Esophagus (tissue), 2 donors: ENCODE data around the gene KREMEN1. TPM values are rescaled to one million over a fixed set of nuclear protein-coding genes. Genes with fewer than 3 reads are reported as not detected.

ENCODE experiments used
- H3K27ac ChIP-seq, 2 donors: one replicate each; pipeline ENCODE4 v1.5.1; 2013; ENCODE audit warnings: low read depth in 2 of 2, mild to moderate bottlenecking in 2 of 2, inconsistent platforms in 1 of 2, low read length in 1 of 2, moderate library complexity in 1 of 2
- H3K27me3 ChIP-seq, 2 donors: one replicate each; pipeline ENCODE4 v1.6.1; 2013; ENCODE audit warnings: low read length in 2 of 2, control low read depth in 1 of 2, mild to moderate bottlenecking in 1 of 2; ENCODE audit not compliant: insufficient read depth in 2 of 2, control insufficient read depth in 1 of 2
- H3K36me3 ChIP-seq, 2 donors: one replicate each; pipeline ENCODE4 v1.6.1; 2013; ENCODE audit warnings: low read length in 1 of 2; ENCODE audit not compliant: control insufficient read depth in 2 of 2, insufficient read depth in 2 of 2
- H3K4me1 ChIP-seq, 2 donors: one replicate each; pipeline ENCODE4 v1.6.1; 2013; ENCODE audit warnings: low read length in 1 of 2; ENCODE audit not compliant: control insufficient read depth in 2 of 2, insufficient read depth in 2 of 2
- H3K4me3 ChIP-seq, 2 donors: one replicate each; pipeline ENCODE4 v1.5.1; 2013; ENCODE audit warnings: low read length in 2 of 2, mild to moderate bottlenecking in 2 of 2, low read depth in 1 of 2, moderate library complexity in 1 of 2
- H3K9me3 ChIP-seq, 2 donors: one replicate each; pipeline ENCODE4 v1.6.1; 2013; ENCODE audit warnings: mild to moderate bottlenecking in 2 of 2, low read depth in 1 of 2, low read length in 1 of 2, moderate library complexity in 1 of 2; ENCODE audit not compliant: control insufficient read depth in 2 of 2, insufficient read depth in 1 of 2
- WGBS, 2 donors: extraction: QIAGEN DNeasy Blood & Tissue Kit; methylation state at CpG; one replicate each; pipeline ENCODE4 v1.1.7; 2013; 5-methylcytosine and 5-hydroxymethylcytosine counted together
- polyA plus RNA-seq, 2 donors: library from polyadenylated mRNA; stranded (reverse); fragments of 200-250 nt; gene quantifications; one replicate each; pipeline ENCODE4 v1.2.3, GENCODE V29; 2013
- donor health status: healthy with polysubstance abuse.
- donor health status: Bipolar disorder and iron deficiency.

The KREMEN1 gene
- polyA plus RNA-seq, 2 donors, result 29.1 to 31.4 TPM

- Histone ChIP-seq H3K27me3 (no peaks in the 10 kb centered on the region), H3K4me1 (peaks cover 0 to 8% of the 10 kb centered on the region in 2 donors), H3K27ac (peak overlapping the region in 1 of 2 donors; percentile 45), H3K9me3 (no peaks in the 10 kb centered on the region), H3K36me3 (peaks cover 6 to 37% of the 10 kb centered on the region in 2 donors), H3K4me3 (no peak overlapping the region)
- WGBS, 2 donors, result 65 to 71% methylated on average over 14 of the region's 14 CpGs
These were observed 73.3 kb downstream of the KREMEN1 start for GRCh38 chr22:29146091-29146560.

DNA sequence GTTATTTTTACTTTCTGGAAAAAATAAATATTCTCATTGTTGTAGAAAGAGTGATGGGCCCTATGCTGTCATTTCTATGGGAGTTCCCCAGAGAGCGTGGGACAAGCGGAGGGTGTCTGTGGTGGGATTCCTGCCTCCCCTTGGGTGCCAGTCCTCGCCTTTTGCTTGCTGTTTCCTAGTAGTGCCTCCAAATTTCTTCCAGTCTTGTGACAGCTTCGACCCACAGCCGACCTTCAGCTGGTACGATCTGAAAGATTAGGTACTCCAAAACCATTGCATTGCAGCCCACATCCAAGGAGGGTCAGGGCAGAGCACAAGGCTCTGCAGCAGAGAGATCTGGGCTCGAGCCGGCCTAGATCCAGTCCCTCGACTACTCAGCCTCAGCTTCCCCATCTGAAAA lies 73.9 kb downstream of the KREMEN1 start:
- Histone ChIP-seq H3K27ac (no peak overlapping the region), H3K4me3 (no peak overlapping the region), H3K36me3 (peaks cover 4 to 37% of the 10 kb centered on the region in 2 donors), H3K4me1 (peaks cover 0 to 8% of the 10 kb centered on the region in 2 donors), H3K9me3 (no peaks in the 10 kb centered on the region), H3K27me3 (no peaks in the 10 kb centered on the region)
- 91% methylated on average over 9 of the region's 9 CpGs for WGBS, 2 donors

- no peaks in the 10 kb centered on the region for H3K9me3 ChIP-seq
- 82 to 84% methylated on average over 9 of the region's 9 CpGs for whole genome bisulfite sequencing, 2 donors
- H3K4me3 ChIP-seq, result no peak overlapping the region
- H3K27ac ChIP-seq, result no peak overlapping the region
- H3K4me1 ChIP-seq, result peaks cover 0 to 8% of the 10 kb centered on the region in 2 donors
- H3K36me3 ChIP-seq, result peaks cover 4 to 33% of the 10 kb centered on the region in 2 donors
- H3K27me3 ChIP-seq, result no peaks in the 10 kb centered on the region
These were observed 74.6 kb downstream of the KREMEN1 start for GRCh38 chr22:29147331-29147899.

DNA sequence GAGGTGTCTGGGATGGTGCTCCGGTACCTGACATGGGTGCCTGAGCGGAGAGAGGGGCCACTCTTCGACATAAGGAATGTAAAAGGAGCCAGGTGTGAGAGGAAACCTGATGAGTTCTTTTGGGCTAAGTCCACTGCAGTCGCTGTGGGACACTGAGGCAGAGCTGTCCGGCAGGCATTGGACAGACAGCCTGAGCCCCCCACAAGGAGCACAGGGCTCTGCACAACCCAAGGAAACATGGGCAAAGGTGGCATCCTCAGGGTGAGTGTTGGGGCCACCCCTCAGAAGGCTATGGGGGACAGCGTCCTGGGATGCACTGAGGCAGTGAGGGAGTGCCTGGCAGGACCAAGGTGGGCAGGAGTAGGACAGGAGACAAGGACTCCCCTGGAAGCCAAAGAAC lies 75.2 kb downstream of the KREMEN1 start:
- Histone ChIP-seq H3K4me1 (peaks cover 0 to 8% of the 10 kb centered on the region in 2 donors), H3K27ac (no peak overlapping the region), H3K36me3 (peaks cover 4 to 33% of the 10 kb centered on the region in 2 donors), H3K27me3 (no peaks in the 10 kb centered on the region), H3K9me3 (no peaks in the 10 kb centered on the region), H3K4me3 (no peak overlapping the region)
- 78 to 87% methylated on average over 6 of the region's 6 CpGs for WGBS, 2 donors

- Histone ChIP-seq H3K4me1 (peaks cover 0 to 8% of the 10 kb centered on the region in 2 donors), H3K4me3 (no peak overlapping the region), H3K27ac (no peak overlapping the region), H3K36me3 (peaks cover 4 to 32% of the 10 kb centered on the region in 2 donors), H3K9me3 (no peaks in the 10 kb centered on the region), H3K27me3 (no peaks in the 10 kb centered on the region)
- WGBS, 2 donors, result 90 to 93% methylated on average over 10 of the region's 10 CpGs
These were observed 76.0 kb downstream of the KREMEN1 start for GRCh38 chr22:29148826-29149225.

DNA sequence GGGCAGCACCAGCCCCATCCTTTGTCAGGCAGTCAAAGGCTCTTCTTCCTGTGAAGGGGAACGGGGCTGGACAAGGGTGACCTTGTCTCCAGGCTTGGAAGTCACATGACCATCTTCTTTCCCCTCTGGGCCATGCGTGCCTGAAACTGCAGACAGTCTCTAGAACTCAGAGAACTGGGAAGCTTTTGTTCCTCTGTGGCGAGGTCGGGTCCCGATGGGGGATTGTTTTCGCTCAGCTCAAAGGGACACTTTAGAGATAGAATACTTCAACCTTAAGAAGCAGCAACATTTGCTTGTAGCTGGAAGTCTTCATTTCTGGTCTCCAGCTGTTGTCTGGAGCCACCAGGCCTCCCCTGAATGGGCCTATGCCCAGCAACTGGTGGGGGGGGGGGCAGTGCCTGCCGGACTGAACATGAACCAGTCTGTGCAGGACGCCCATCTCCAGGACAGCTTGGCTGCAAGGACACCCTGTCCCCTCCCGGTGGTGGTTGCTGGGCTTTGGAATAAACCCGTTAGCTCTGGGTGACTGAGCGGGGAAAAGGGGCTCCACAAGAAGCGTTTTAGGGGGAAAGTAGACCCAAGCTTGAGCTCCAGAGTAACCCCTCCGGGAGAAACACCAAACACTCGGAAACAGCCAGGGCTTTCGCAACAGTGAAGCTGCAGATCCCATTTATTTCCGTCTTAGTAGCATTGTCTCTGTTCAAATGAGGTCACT lies 77.2 kb downstream of the KREMEN1 start:
- Histone ChIP-seq H3K36me3 (peaks cover 4 to 21% of the 10 kb centered on the region in 2 donors), H3K4me1 (peaks cover 4 to 10% of the 10 kb centered on the region in 2 donors), H3K27ac (no peak overlapping the region), H3K27me3 (no peaks in the 10 kb centered on the region), H3K4me3 (no peak overlapping the region), H3K9me3 (no peaks in the 10 kb centered on the region)
- WGBS, 2 donors, result 77 to 78% methylated on average over 16 of the region's 16 CpGs

DNA sequence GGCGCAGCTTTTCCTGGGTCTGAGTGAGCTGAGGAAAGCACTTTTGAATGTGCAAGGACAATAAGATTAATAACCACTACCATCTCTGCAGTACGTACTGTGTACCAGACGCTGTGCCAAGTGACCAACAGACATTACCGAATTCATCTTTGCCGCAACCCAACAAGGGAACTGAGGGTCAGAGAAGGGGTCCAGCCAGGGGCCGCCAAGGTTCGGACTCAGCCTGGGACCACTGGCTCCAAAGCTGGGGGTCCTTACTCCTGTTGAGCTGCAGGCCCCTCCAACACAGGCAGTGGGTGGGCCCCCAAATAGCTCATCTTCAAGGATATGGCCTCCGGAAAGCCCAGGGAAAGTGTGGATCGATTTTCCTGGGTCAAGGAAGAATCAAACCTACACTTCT lies 77.9 kb downstream of the KREMEN1 start:
- Histone ChIP-seq H3K4me3 (no peak overlapping the region), H3K27me3 (no peaks in the 10 kb centered on the region), H3K4me1 (peaks cover 4% of the 10 kb centered on the region in 2 donors), H3K9me3 (no peaks in the 10 kb centered on the region), H3K27ac (no peak overlapping the region), H3K36me3 (peaks cover 4 to 18% of the 10 kb centered on the region in 2 donors)
- WGBS, 2 donors, result 92 to 96% methylated on average over 9 of the region's 9 CpGs

- Histone ChIP-seq H3K9me3 (no peaks in the 10 kb centered on the region), H3K27ac (no peak overlapping the region), H3K4me3 (no peak overlapping the region), H3K4me1 (peaks cover 2 to 4% of the 10 kb centered on the region in 2 donors), H3K36me3 (peaks cover 4 to 13% of the 10 kb centered on the region in 2 donors), H3K27me3 (no peaks in the 10 kb centered on the region)
- 93 to 95% methylated on average over 7 of the region's 7 CpGs for WGBS, 2 donors
These were observed 78.5 kb downstream of the KREMEN1 start for GRCh38 chr22:29151316-29151715.

DNA sequence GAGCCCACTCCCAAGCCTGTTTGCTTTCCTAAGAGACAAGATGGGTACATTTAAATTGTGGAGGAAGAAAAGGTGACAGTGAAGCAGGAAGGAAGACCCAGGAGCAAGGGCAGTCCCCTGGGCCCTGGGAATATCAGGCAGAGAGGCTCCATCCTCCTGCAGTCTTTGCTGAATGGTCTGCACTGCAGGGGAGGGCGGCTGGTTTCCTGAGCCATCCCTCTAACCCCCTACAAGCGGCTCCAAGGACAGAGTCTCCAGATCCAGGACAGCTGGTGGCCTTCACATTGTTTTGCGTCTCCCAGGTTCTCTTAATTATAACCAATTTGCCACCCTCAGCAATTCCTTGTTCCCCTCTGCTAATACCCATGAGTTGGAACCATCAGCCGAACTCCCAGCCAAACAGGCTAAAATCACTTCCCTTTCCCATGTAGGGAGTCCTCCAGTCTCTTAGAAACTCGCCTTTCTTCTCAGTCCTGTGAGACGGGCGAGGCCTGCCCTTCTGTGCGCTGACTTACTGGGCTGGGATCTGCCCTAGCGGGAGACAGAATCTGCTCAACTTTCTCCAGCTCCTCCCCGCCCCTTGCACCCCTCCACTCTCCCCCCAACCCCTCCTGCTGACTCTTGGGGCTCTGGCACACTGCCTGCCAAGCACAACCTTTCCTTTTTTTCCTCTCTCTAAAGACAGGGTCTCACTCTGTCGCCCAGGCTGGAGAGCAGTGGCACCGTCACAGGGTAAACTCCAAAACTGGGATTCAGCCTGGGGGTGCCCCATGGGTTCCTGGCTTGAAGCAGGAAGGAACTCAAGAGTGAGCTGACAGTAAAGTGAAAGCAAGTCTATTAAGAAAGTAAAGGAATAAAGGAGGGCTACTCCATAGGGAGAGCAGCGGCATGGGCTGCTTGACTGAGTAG lies 79.5 kb downstream of the KREMEN1 start:
- no peaks in the 10 kb centered on the region for H3K27me3 ChIP-seq
- 52 to 53% methylated on average over 13 of the region's 13 CpGs for WGBS, 2 donors
- peak overlapping the region; percentile 25 to 38 for H3K27ac ChIP-seq
- H3K4me1 ChIP-seq, result peaks cover 2 to 4% of the 10 kb centered on the region in 2 donors
- H3K36me3 ChIP-seq, result peaks cover 4 to 10% of the 10 kb centered on the region in 2 donors
- H3K9me3 ChIP-seq, result no peaks in the 10 kb centered on the region
- no peak overlapping the region for H3K4me3 ChIP-seq
